CD8-positive, alpha-beta memory T cell (primary cell): ENCODE measurements around the gene RAB35. TPM values are rescaled to one million over a fixed set of nuclear protein-coding genes. Genes with fewer than 3 reads are reported as not detected.

ENCODE experiments used
- CTCF ChIA-PET: fragments of 350-600 bp; sonication (Branson Sonifier 250); formaldehyde crosslinking; loops from one replicate; lab custom pipeline; 2021; ENCODE audit warnings: antibody characterized with exemption; lab: Charles Lee
- POLR2A ChIA-PET: fragments of 350-600 bp; sonication (Branson Sonifier 250); formaldehyde crosslinking; loops from one replicate; lab custom pipeline; 2021; ENCODE audit warnings: antibody characterized with exemption; lab: Charles Lee
- DNase-seq, 5 donors: peaks; one replicate each; pipeline versions ENCODE4 v3.0.0 to v3.0.0-alpha.2; 2020 to 2022; ENCODE audit warnings: mixed read lengths in 1 of 5
- H3K27ac ChIP-seq: one replicate; pipeline ENCODE4 v1.7.0; 2013; ENCODE audit warnings: low read depth, mild to moderate bottlenecking, low read length, moderate library complexity
- H3K27me3 ChIP-seq: 2 replicates; pipeline ENCODE4 v1.7.0; 2013; ENCODE audit warnings: low read length, mild to moderate bottlenecking; ENCODE audit not compliant: insufficient read depth, poor library complexity, severe bottlenecking
- H3K36me3 ChIP-seq: 2 replicates; pipeline ENCODE4 v1.7.0; 2013; ENCODE audit warnings: mild to moderate bottlenecking, low read length, moderate library complexity; ENCODE audit not compliant: insufficient read depth
- H3K4me1 ChIP-seq: 2 replicates; pipeline ENCODE4 v1.7.0; 2013; ENCODE audit warnings: mild to moderate bottlenecking, low read length, moderate library complexity; ENCODE audit not compliant: insufficient read depth
- H3K4me3 ChIP-seq: 2 replicates; pipeline ENCODE4 v1.7.0; 2013; ENCODE audit warnings: mild to moderate bottlenecking, low read length
- H3K9me3 ChIP-seq: 2 replicates; pipeline ENCODE4 v1.7.0; 2013; ENCODE audit warnings: mild to moderate bottlenecking, low read length
- H3K27ac Mint-ChIP-seq, 8 donors: one replicate each; pipeline ENCODE4 v1.8.0; 2020 to 2021; ENCODE audit warnings: mixed read lengths in 8 of 8, mild to moderate bottlenecking in 6 of 8, inconsistent platforms in 3 of 8, moderate library complexity in 3 of 8
- H3K27me3 Mint-ChIP-seq, 2 donors: one replicate each; pipeline ENCODE4 v1.8.0; 2020 to 2021; ENCODE audit warnings: mixed read lengths in 2 of 2, mild to moderate bottlenecking in 1 of 2, moderate library complexity in 1 of 2
- H3K36me3 Mint-ChIP-seq, 3 donors: one replicate each; pipeline ENCODE4 v1.8.0; 2020 to 2021; ENCODE audit warnings: mixed read lengths in 3 of 3, inconsistent platforms in 1 of 3, mild to moderate bottlenecking in 1 of 3
- H3K4me1 Mint-ChIP-seq, 3 donors: one replicate each; pipeline ENCODE4 v1.8.0; 2020 to 2021; ENCODE audit warnings: mixed read lengths in 3 of 3, inconsistent platforms in 1 of 3, mild to moderate bottlenecking in 1 of 3
- H3K4me3 Mint-ChIP-seq, 7 donors: one replicate each; pipeline ENCODE4 v1.8.0; 2020 to 2021; ENCODE audit warnings: mixed read lengths in 7 of 7, mild to moderate bottlenecking in 6 of 7, moderate library complexity in 4 of 7, inconsistent platforms in 2 of 7
- H3K9me3 Mint-ChIP-seq, 5 donors: one replicate each; pipeline ENCODE4 v1.8.0; 2020 to 2022; ENCODE audit warnings: mixed read lengths in 5 of 5, mild to moderate bottlenecking in 3 of 5, moderate library complexity in 2 of 5, inconsistent platforms in 1 of 5
- polyA plus RNA-seq: library from polyadenylated mRNA; unstranded; fragments of 300-500 nt; fragmentation: Illumina TruSeq; gene quantifications from one replicate; pipeline ENCODE4 v1.2.3, GENCODE V29; 2021
- total RNA-seq, 2 experiments: library from RNA; stranded (reverse); gene quantifications; one replicate each; pipeline ENCODE4 v1.2.3, GENCODE V29; 2021

RAB35 gene
- total RNA-seq: 10 to 100 TPM; 66.8 to 77.8 TPM
- 26.9 TPM for polyA plus RNA-seq

GRCh38 chr12:120116441-120116791 lies at the start of gene RAB35:
RAB35 (minus strand) TSS chr12:120116753; CDS start chr12:120116650, 103 bp downstream.
- Mint-ChIP-seq H3K9me3 (no peaks in the 10 kb centered on the region), H3K4me1 (peaks cover 58 to 85% (median 84%) of the 10 kb centered on the region in 3 donors), H3K27ac (peak within 1 kb of the TSS; percentile 89 to 98 (median 95)), H3K27me3 (peaks cover 0 to 2% of the 10 kb centered on the region in 2 donors), H3K4me3 (peak within 1 kb of the TSS; percentile 92 to 97 (median 96)), H3K36me3 (peaks cover 0 to 35% (median 7%) of the 10 kb centered on the region in 3 donors)
- Histone ChIP-seq H3K27ac (peak within 1 kb of the TSS; percentile 90), H3K36me3 (no peaks in the 10 kb centered on the region), H3K27me3 (no peaks in the 10 kb centered on the region), H3K4me3 (peak within 1 kb of the TSS; percentile 69), H3K9me3 (no peaks in the 10 kb centered on the region), H3K4me1 (peaks cover 62% of the 10 kb centered on the region)
- POLR2A ChIA-PET: interaction anchor here (0.7 to 3.1 kb wide), 6 partner anchors 29 to 695 kb away, joined by 3 to 35 read pairs (median 10); partner anchors contain the start of genes BICDL1, RNU4-2 and RPLP0
- CTCF ChIA-PET: interaction anchor here (1.3 to 3.8 kb wide), 4 partner anchors 29 to 128 kb away, joined by 6 to 24 read pairs (median 7); partner anchors contain the start of genes BICDL1 and RPLP0
- DNase-seq: no peak

GRCh38 chr12:120164293-120164692 lies 47.7 kb upstream of the RAB35 start:
- Histone ChIP-seq H3K4me3 (no peak overlapping the region), H3K9me3 (no peaks in the 10 kb centered on the region), H3K4me1 (no peaks in the 10 kb centered on the region), H3K36me3 (peaks cover 45% of the 10 kb centered on the region), H3K27ac (no peak overlapping the region), H3K27me3 (no peaks in the 10 kb centered on the region)
- POLR2A ChIA-PET: no interaction called here
- H3K4me3 Mint-ChIP-seq: no peak overlapping the region
- no peaks in the 10 kb centered on the region for H3K27me3 Mint-ChIP-seq
- CTCF ChIA-PET: no interaction called here
- H3K4me1 Mint-ChIP-seq: no peaks in the 10 kb centered on the region
- peak overlapping the region in 1 of 8 donors; percentile 68 for H3K27ac Mint-ChIP-seq
- no peaks in the 10 kb centered on the region for H3K9me3 Mint-ChIP-seq
- H3K36me3 Mint-ChIP-seq: peaks cover 8 to 75% (median 14%) of the 10 kb centered on the region in 3 donors
- no peak for DNase-seq

GRCh38 chr12:120162763-120163162 lies 46.2 kb upstream of the RAB35 start:
- Histone ChIP-seq H3K27me3 (no peaks in the 10 kb centered on the region), H3K4me3 (no peak overlapping the region), H3K27ac (no peak overlapping the region), H3K36me3 (peaks cover 46% of the 10 kb centered on the region), H3K9me3 (no peaks in the 10 kb centered on the region), H3K4me1 (no peaks in the 10 kb centered on the region)
- Mint-ChIP-seq H3K27me3 (no peaks in the 10 kb centered on the region), H3K27ac (peak overlapping the region in 1 of 8 donors; percentile 47), H3K9me3 (no peaks in the 10 kb centered on the region), H3K4me3 (no peak overlapping the region), H3K4me1 (peaks cover under 1 to 2% (median under 1%) of the 10 kb centered on the region in 3 donors), H3K36me3 (peaks cover 8 to 76% (median 10%) of the 10 kb centered on the region in 3 donors)
- CTCF ChIA-PET: interaction anchor here (2.3 kb wide), 1 partner anchor 39 kb away, joined by 7 read pairs; the partner anchor contains the start of gene RPLP0
- DNase-seq: no peak
- POLR2A ChIA-PET: no interaction called here

GRCh38 chr12:120161852-120162251 lies 45.3 kb upstream of the RAB35 start:
- H3K27ac Mint-ChIP-seq: peak overlapping the region in 1 of 8 donors; percentile 36
- CTCF ChIA-PET: interaction anchor here (0.7 to 2.3 kb wide), 2 partner anchors 39 to 65 kb away, joined by 3 to 7 read pairs; partner anchors contain the start of gene RPLP0

GRCh38 chr12:120159509-120160237 lies 43.1 kb upstream of the RAB35 start:
- no peaks in the 10 kb centered on the region for H3K9me3 Mint-ChIP-seq
- no peaks in the 10 kb centered on the region for H3K27me3 Mint-ChIP-seq
- no peak overlapping the region for H3K4me3 Mint-ChIP-seq
- CTCF ChIA-PET: interaction anchor here (1.3 kb wide), 1 partner anchor 9 kb away, joined by 3 read pairs; no protein-coding TSS in a partner anchor
- H3K36me3 ChIP-seq: peaks cover 68% of the 10 kb centered on the region
- no peaks in the 10 kb centered on the region for H3K27me3 ChIP-seq
- POLR2A ChIA-PET: no interaction called here
- peaks cover 8 to 98% (median 17%) of the 10 kb centered on the region in 3 donors for H3K36me3 Mint-ChIP-seq
- no peak for DNase-seq
- no peaks in the 10 kb centered on the region for H3K9me3 ChIP-seq
- H3K4me1 ChIP-seq: no peaks in the 10 kb centered on the region
- H3K4me1 Mint-ChIP-seq: peaks cover 13 to 17% (median 16%) of the 10 kb centered on the region in 3 donors
- peak overlapping the region in 4 of 8 donors; percentile 54 to 68 (median 62) for H3K27ac Mint-ChIP-seq
- no peak overlapping the region for H3K4me3 ChIP-seq
- H3K27ac ChIP-seq: no peak overlapping the region

More at GRCh38 chr12:120161852-120162251, 45.3 kb upstream of the RAB35 start:
- Mint-ChIP-seq H3K27me3 (no peaks in the 10 kb centered on the region), H3K4me3 (no peak overlapping the region), H3K36me3 (peaks cover 8 to 79% (median 11%) of the 10 kb centered on the region in 3 donors), H3K4me1 (peaks cover 9 to 11% (median 10%) of the 10 kb centered on the region in 3 donors), H3K9me3 (no peaks in the 10 kb centered on the region)
- DNase-seq: no peak
- H3K4me3 ChIP-seq: no peak overlapping the region
- POLR2A ChIA-PET: no interaction called here
- no peaks in the 10 kb centered on the region for H3K4me1 ChIP-seq
- peaks cover 49% of the 10 kb centered on the region for H3K36me3 ChIP-seq
- no peak overlapping the region for H3K27ac ChIP-seq
- no peaks in the 10 kb centered on the region for H3K27me3 ChIP-seq
- no peaks in the 10 kb centered on the region for H3K9me3 ChIP-seq

GRCh38 chr12:120158351-120158750 lies 41.8 kb upstream of the RAB35 start:
- no peak for DNase-seq
- CTCF ChIA-PET: no interaction called here
- H3K27me3 Mint-ChIP-seq: no peaks in the 10 kb centered on the region
- peaks cover 13 to 17% (median 16%) of the 10 kb centered on the region in 3 donors for H3K4me1 Mint-ChIP-seq
- no peaks in the 10 kb centered on the region for H3K9me3 Mint-ChIP-seq
- H3K4me3 Mint-ChIP-seq: no peak overlapping the region
- POLR2A ChIA-PET: interaction anchor here (0.6 kb wide), 1 partner anchor 1791 kb away, joined by 6 read pairs; no protein-coding TSS in a partner anchor
- H3K36me3 ChIP-seq: peaks cover 79% of the 10 kb centered on the region
- H3K27me3 ChIP-seq: no peaks in the 10 kb centered on the region
- H3K9me3 ChIP-seq: no peaks in the 10 kb centered on the region
- H3K27ac Mint-ChIP-seq: peak overlapping the region in 1 of 8 donors; percentile 32
- H3K36me3 Mint-ChIP-seq: peaks cover 8 to 99% (median 13%) of the 10 kb centered on the region in 3 donors
- no peak overlapping the region for H3K27ac ChIP-seq
- H3K4me1 ChIP-seq: no peaks in the 10 kb centered on the region
- H3K4me3 ChIP-seq: no peak overlapping the region

GRCh38 chr12:120157678-120158077 lies 41.1 kb upstream of the RAB35 start:
- Mint-ChIP-seq H3K9me3 (no peaks in the 10 kb centered on the region), H3K27me3 (no peaks in the 10 kb centered on the region), H3K4me3 (no peak overlapping the region), H3K4me1 (peaks cover 13 to 17% (median 16%) of the 10 kb centered on the region in 3 donors), H3K36me3 (peaks cover 8 to 99% (median 15%) of the 10 kb centered on the region in 3 donors), H3K27ac (peak overlapping the region in 2 of 8 donors; percentile 32 to 42)
- Histone ChIP-seq H3K27me3 (no peaks in the 10 kb centered on the region), H3K36me3 (peaks cover 79% of the 10 kb centered on the region), H3K27ac (no peak overlapping the region), H3K4me1 (no peaks in the 10 kb centered on the region), H3K9me3 (no peaks in the 10 kb centered on the region), H3K4me3 (no peak overlapping the region)
- CTCF ChIA-PET: no interaction called here
- POLR2A ChIA-PET: interaction anchor here (0.6 kb wide), 2 partner anchors 31 to 1791 kb away, joined by 3 to 6 read pairs; no protein-coding TSS in a partner anchor
- no peak for DNase-seq
